K562 (cell line): ENCODE data around the gene VKORC1. TPM values are rescaled to one million over a fixed set of nuclear protein-coding genes. Genes with fewer than 3 reads are reported as not detected.
A peak's percentile ranks its signal among the peaks of the same experiment; 100 is the strongest.

Source experiments
- E4F1 ChIP-seq: fragments of 250-450 bp; sonication (Bioruptor Pico); IDR thresholded peaks from 2 replicates; pipeline ENCODE4 v1.5.0; 2021; ENCODE audit warnings: mild to moderate bottlenecking, borderline replicate concordance
- ELK3 ChIP-seq: fragments of 450-650 bp; formaldehyde crosslinking; IDR thresholded peaks from 2 replicates; pipeline ENCODE4 v1.4.0; 2020; ENCODE audit warnings: mild to moderate bottlenecking
- ESRRA ChIP-seq: fragments of 450-650 bp; IDR thresholded peaks from 2 replicates; pipeline ENCODE4 v1.6.1; 2014; ENCODE audit warnings: low read depth, mild to moderate bottlenecking, moderate library complexity, borderline replicate concordance
- HDAC1 ChIP-seq, 2 experiments: fragments of 450-650 bp; IDR thresholded peaks; 2 replicates each; pipeline ENCODE4 v1.6.1; 2016 to 2017; ENCODE audit warnings: inconsistent platforms in 1 of 2, mild to moderate bottlenecking in 1 of 2, moderate library complexity in 1 of 2
- HDAC6 ChIP-seq: IDR thresholded peaks from 2 replicates; pipeline ENCODE4 v1.6.1; 2012; ENCODE audit warnings: low read depth, mild to moderate bottlenecking, control low read depth, inconsistent platforms, low read length, moderate library complexity
- HNRNPLL ChIP-seq: fragments of 200-400 bp; formaldehyde crosslinking; IDR thresholded peaks from 2 replicates; pipeline ENCODE4 v1.6.1; 2017; ENCODE audit warnings: low read length, low read depth, mild to moderate bottlenecking; ENCODE audit not compliant: poor library complexity, severe bottlenecking
- KLF1 ChIP-seq: fragments of 450-650 bp; IDR thresholded peaks from 2 replicates; pipeline ENCODE4 v1.6.1; 2016; ENCODE audit warnings: missing genetic modification characterization, missing compliant biosample characterization
- MTA3 ChIP-seq: fragments of 450-650 bp; formaldehyde crosslinking; IDR thresholded peaks from 2 replicates; pipeline ENCODE4 v1.6.1; 2017; ENCODE audit warnings: mild to moderate bottlenecking, borderline replicate concordance
- PRMT5 ChIP-seq: sonication (generic); formaldehyde crosslinking; IDR thresholded peaks from 2 replicates; pipeline ENCODE4 v1.5.0; 2020; ENCODE audit warnings: missing genetic modification reagents
- RBBP5 ChIP-seq: fragments of 200-600 bp; sonication (generic); IDR thresholded peaks from 2 replicates; pipeline ENCODE4 v1.6.1; 2012; ENCODE audit warnings: borderline replicate concordance, mild to moderate bottlenecking, low read length, control low read depth, inconsistent platforms; ENCODE audit not compliant: insufficient read depth, poor library complexity, severe bottlenecking
- SAFB ChIP-seq: fragments of 200-400 bp; formaldehyde crosslinking; IDR thresholded peaks from 2 replicates; pipeline ENCODE4 v1.6.1; 2017; ENCODE audit warnings: low read depth, low read length, borderline replicate concordance
- SP2 ChIP-seq: IDR thresholded peaks from 2 replicates; pipeline ENCODE4 v1.6.1; 2011; ENCODE audit warnings: mild to moderate bottlenecking, low read depth, low read length, moderate library complexity; ENCODE audit not compliant: poor library complexity, severe bottlenecking; ENCODE audit errors: extremely low read depth
- TSHZ1 ChIP-seq: fragments of 250-450 bp; sonication (Bioruptor Pico); IDR thresholded peaks from 2 replicates; pipeline ENCODE4 v1.4.0; 2020; ENCODE audit warnings: mild to moderate bottlenecking, moderate library complexity
- ZBTB34 ChIP-seq: fragments of 250-450 bp; sonication (Bioruptor Pico); IDR thresholded peaks from 2 replicates; pipeline ENCODE4 v1.8.0; 2021; ENCODE audit warnings: mild to moderate bottlenecking, moderate library complexity
- polyA plus RNA-seq, 8 experiments: library from polyadenylated mRNA; depleted of rRNA in 4 of 8; stranded (reverse) in 5 of 8; unstranded in 3 of 8; fragments of >200 nt; fragmentation: Nextera tagmentation in 2 of 8; fragmentation: Illumina TruSeq in 1 of 8; extraction: Ambion mirVana in 2 of 8; extraction: Trizol in 1 of 8; gene quantifications; 2 replicates each; pipeline versions ENCODE4 v1.2.1 to v1.2.3, GENCODE V29; 2011 to 2014; ENCODE audit warnings: inconsistent platforms in 1 of 8, missing spikeins in 1 of 8
- total RNA-seq, 7 experiments: library from RNA; depleted of rRNA in 6 of 7; stranded (reverse); fragments of >200 nt in 6 of 7; fragmentation: Illumina TruSeq in 2 of 7; extraction: Trizol in 2 of 7; gene quantifications; 2 replicates each; pipeline versions ENCODE4 v1.2.1 to v1.2.3, GENCODE V29; 2011 to 2021; ENCODE audit warnings: low replicate concordance in 1 of 7

Gene VKORC1
- total and polyA plus RNA-seq, 9 of the 15 experiments (the other 6 are each of a cell fraction or from before 2014, with no cell fraction given): 30.0 to 119 (median 62.1) TPM

- TF ChIP-seq ZBTB34 (CRISPR knock-in tag): no peak
- peak; percentile 96 for TF ChIP-seq RBBP5
- no peak for TF ChIP-seq HNRNPLL
- no peak for TF ChIP-seq HDAC6
- no peak for TF ChIP-seq E4F1
- no peak for TF ChIP-seq PRMT5 (CRISPR knock-in tag)
- 0 out of 2 replicates have a peak, but pooled peaks have one; percentile 12 for TF ChIP-seq SAFB
- peak; percentile 66; the same call in 1 of the 2 replicates for TF ChIP-seq ESRRA
- TF ChIP-seq TSHZ1 (CRISPR knock-in tag): no peak
- TF ChIP-seq MTA3: peak; percentile 19; the same call in 1 of the 2 replicates
- TF ChIP-seq SP2: no peak
- no peak for TF ChIP-seq ELK3 (CRISPR knock-in tag)
- TF ChIP-seq KLF1 (tag): no peak; the same call in 1 of the 2 replicates
- peak; percentile 28 to 39; a peak in 3 of 4 replicates for TF ChIP-seq HDAC1 (IDR thresholded peaks at IDR 0.05)
Observed at GRCh38 chr16:31073142-31073969, 21.2 kb downstream of the VKORC1 start (continued).
